Testis (tissue), 2 donors: ENCODE measurements around the gene FAM171A1.

ENCODE experiments used
- POLR2A ChIP-seq: fragments of 450-650 bp; IDR thresholded peaks from one replicate; pipeline ENCODE4 v1.6.1; 2017; ENCODE audit warnings: antibody characterized with exemption, mild to moderate bottlenecking, moderate library complexity
- TF ChIP-seq, protein P1 (sequence below), 3 experiments: fragments of 450-650 bp in 2 of 3; fragments of 200-600 bp in 1 of 3; sonication (generic) in 1 of 3; IDR thresholded peaks; one replicate each; pipeline ENCODE4 v1.5.1; 2016 to 2019; ENCODE audit warnings: antibody characterized with exemption in 3 of 3, mild to moderate bottlenecking in 2 of 3, moderate library complexity in 1 of 3

DNA sequence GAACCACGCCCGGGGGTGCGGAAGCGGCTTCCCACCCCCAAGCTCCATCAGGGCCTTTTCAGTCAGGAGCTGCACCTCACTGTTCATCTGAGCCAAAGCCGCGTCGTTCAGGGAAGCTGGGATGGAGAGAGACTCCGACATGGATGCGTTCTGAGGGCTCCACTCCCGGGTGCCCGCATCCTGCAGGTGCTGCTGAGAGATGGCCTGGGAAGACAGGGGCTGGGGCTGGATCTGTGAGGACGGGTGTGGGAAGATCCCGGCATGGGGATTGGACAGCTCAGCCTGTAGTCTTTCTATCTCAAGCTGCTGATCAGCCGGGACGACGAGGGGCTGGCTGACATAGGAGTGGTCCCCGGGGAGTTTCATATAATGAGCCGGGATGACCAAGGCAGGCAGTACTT lies 157.6 kb downstream of the FAM171A1 start:
- TF ChIP-seq, protein P1, sequence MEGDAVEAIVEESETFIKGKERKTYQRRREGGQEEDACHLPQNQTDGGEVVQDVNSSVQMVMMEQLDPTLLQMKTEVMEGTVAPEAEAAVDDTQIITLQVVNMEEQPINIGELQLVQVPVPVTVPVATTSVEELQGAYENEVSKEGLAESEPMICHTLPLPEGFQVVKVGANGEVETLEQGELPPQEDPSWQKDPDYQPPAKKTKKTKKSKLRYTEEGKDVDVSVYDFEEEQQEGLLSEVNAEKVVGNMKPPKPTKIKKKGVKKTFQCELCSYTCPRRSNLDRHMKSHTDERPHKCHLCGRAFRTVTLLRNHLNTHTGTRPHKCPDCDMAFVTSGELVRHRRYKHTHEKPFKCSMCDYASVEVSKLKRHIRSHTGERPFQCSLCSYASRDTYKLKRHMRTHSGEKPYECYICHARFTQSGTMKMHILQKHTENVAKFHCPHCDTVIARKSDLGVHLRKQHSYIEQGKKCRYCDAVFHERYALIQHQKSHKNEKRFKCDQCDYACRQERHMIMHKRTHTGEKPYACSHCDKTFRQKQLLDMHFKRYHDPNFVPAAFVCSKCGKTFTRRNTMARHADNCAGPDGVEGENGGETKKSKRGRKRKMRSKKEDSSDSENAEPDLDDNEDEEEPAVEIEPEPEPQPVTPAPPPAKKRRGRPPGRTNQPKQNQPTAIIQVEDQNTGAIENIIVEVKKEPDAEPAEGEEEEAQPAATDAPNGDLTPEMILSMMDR (IDR thresholded peaks at IDR 0.05) = no peak
- TF ChIP-seq POLR2A = no peak
